Activated CD4-positive, alpha-beta memory T cell treated with anti-CD3 and anti-CD28 coated beads for 36 hours (primary cell): Measurements from ENCODE around the gene C1QTNF1. TPM values are rescaled to one million over a fixed set of nuclear protein-coding genes. Genes with fewer than 3 reads are reported as not detected.

Experiments used
- CTCF ChIA-PET: fragments of 350-600 bp; sonication (Branson Sonifier 250); formaldehyde crosslinking; loops from one replicate; lab custom pipeline; 2021; ENCODE audit warnings: antibody characterized with exemption, inconsistent platforms; lab: Charles Lee
- POLR2A ChIA-PET: fragments of 350-600 bp; sonication (Branson Sonifier 250); formaldehyde crosslinking; loops from one replicate; lab custom pipeline; 2021; ENCODE audit warnings: antibody characterized with exemption; lab: Charles Lee
- DNase-seq: peaks from one replicate; pipeline ENCODE4 v3.0.0-alpha.2; 2020
- H3K27ac Mint-ChIP-seq: one replicate; pipeline ENCODE4 v1.8.0; 2021; ENCODE audit warnings: mixed read lengths
- H3K27me3 Mint-ChIP-seq: one replicate; pipeline ENCODE4 v1.8.0; 2021; ENCODE audit warnings: mixed read lengths
- H3K36me3 Mint-ChIP-seq: one replicate; pipeline ENCODE4 v1.8.0; 2021; ENCODE audit warnings: mixed read lengths
- H3K4me1 Mint-ChIP-seq: one replicate; pipeline ENCODE4 v1.8.0; 2021; ENCODE audit warnings: low read depth, mixed read lengths
- H3K4me3 Mint-ChIP-seq: one replicate; pipeline ENCODE4 v1.8.0; 2021; ENCODE audit warnings: mild to moderate bottlenecking, mixed read lengths
- H3K9me3 Mint-ChIP-seq: one replicate; pipeline ENCODE4 v1.8.0; 2021; ENCODE audit warnings: mixed read lengths
- intact Hi-C: fragments of 100-400 bp; cut with micrococcal nuclease; formaldehyde crosslinking; loops from one replicate; pipeline ENCODE4 v1.15.1; 2023
- total RNA-seq, 2 experiments: library from RNA; stranded (reverse); gene quantifications; one replicate each; pipeline ENCODE4 v1.2.3, GENCODE V29; 2021

C1QTNF1 gene, protein sequence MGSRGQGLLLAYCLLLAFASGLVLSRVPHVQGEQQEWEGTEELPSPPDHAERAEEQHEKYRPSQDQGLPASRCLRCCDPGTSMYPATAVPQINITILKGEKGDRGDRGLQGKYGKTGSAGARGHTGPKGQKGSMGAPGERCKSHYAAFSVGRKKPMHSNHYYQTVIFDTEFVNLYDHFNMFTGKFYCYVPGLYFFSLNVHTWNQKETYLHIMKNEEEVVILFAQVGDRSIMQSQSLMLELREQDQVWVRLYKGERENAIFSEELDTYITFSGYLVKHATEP
- under 1 TPM; 0.31 to 0.38 TPM for total RNA-seq

DNA sequence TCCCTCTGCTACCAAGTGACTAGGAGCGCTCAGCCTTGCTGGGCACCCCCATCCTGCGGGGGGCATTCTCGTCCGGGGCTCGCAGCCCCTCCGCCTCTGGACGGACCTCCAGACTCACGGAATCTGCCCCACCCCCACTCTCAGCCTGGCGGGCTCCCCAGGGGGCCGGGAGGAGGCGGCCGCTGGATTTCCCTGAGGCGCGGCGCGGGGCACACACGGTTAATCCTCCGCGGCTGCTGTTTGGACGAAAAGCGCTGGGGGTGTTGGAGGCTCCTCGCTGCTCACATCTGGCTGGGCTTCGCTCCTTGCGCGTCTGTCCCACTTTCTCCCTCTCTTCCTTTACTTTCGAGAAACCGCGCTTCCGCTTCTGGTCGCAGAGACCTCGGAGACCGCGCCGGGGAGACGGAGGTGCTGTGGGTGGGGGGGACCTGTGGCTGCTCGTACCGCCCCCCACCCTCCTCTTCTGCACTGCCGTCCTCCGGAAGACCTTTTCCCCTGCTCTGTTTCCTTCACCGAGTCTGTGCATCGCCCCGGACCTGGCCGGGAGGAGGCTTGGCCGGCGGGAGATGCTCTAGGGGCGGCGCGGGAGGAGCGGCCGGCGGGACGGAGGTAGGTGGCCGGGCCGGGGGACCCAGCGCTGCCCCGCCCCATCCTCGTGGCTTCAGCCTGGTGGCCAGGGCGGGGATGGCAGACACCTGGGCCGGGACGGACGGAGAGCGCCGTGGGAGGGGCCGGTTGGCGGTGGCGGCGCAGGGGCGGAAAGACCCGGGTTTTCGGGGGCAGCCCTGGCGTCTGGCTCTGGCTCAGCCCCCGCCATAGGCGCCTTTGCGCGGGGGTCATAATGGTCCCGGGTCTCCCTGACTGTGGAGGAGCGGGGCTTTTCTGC, at the start of gene C1QTNF1:
Gene C1QTNF1 (plus strand): TSS at position 284 of the 886 bp plus-strand sequence. CDS start 19,800 bp downstream, outside the sequence.
- ChIA-PET CTCF (interaction anchor here (2.5 kb wide), 1 partner anchor 18 kb away, joined by 7 read pairs; no protein-coding TSS in a partner anchor), POLR2A (no interaction called here)
- intact Hi-C loops = no loop called here
- H3K4me1 Mint-ChIP-seq = peaks cover 8% of the 10 kb centered on the region
- no peaks in the 10 kb centered on the region for H3K36me3 Mint-ChIP-seq
- no peak within 1 kb of the TSS for H3K27ac Mint-ChIP-seq
- peak; percentile 48 for DNase-seq
- H3K27me3 Mint-ChIP-seq = peaks cover 28% of the 10 kb centered on the region
- H3K4me3 Mint-ChIP-seq = peak within 1 kb of the TSS; percentile 69
- H3K9me3 Mint-ChIP-seq = no peaks in the 10 kb centered on the region

DNA sequence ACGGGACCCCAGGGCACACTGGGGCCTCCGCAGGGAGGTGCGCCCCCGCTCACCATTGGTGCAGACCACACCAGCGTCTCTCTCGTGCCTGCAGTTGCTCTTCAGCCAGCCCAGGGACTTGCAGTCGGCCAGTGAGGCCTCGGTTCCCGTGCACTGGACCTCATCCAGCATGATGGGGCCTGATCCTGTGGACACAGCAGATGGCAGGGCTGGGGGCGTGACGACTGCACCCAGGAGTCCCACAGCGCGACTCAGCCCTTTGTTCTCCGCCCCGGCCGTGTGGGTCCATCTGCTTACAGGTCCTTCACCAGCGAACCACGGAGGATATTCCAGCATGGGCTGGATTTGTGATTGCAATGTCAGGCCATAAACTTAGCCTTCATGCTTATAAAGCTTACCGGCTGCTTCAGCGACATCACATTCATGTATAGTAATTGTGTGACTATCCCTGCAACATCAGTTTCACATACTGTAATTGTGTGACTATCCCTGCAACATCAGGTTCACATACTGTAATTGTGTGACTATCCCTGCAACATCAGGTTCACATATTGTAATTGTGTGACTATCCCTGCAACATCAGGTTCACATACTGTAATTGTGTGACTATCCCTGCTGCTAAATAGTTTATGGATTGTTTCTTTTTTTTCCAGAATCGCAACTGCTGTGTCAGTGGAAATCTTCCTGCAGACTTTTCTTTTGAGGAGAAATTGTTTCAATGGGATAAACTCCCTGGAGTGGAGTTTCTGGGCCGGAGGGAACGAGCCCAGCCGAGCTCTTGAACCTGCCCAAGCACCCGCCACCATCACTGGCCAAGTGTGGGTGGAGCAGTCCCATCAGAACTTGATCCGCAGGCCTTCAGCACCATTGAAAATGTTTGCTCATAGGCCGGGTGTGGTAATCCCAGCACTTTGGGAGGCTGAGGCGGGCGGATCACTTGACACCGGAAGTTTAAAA, 49.1 kb upstream of the C1QTNF1 start:
- H3K9me3 Mint-ChIP-seq = no peaks in the 10 kb centered on the region
- no peak overlapping the region for H3K27ac Mint-ChIP-seq
- no peak overlapping the region for H3K4me3 Mint-ChIP-seq
- no peak for DNase-seq
- H3K36me3 Mint-ChIP-seq = no peaks in the 10 kb centered on the region
- peaks cover 17% of the 10 kb centered on the region for H3K4me1 Mint-ChIP-seq
- no peaks in the 10 kb centered on the region for H3K27me3 Mint-ChIP-seq
- CTCF ChIA-PET = interaction anchor here (1.4 kb wide), 1 partner anchor 109 kb away, joined by 5 read pairs; no protein-coding TSS in a partner anchor
- intact Hi-C loops = no loop called here
- POLR2A ChIA-PET = no interaction called here

- no peak for DNase-seq
- no peaks in the 10 kb centered on the region for H3K27me3 Mint-ChIP-seq
- intact Hi-C loops = no loop called here
- no peaks in the 10 kb centered on the region for H3K9me3 Mint-ChIP-seq
- no peaks in the 10 kb centered on the region for H3K36me3 Mint-ChIP-seq
- POLR2A ChIA-PET = no interaction called here
- H3K27ac Mint-ChIP-seq = no peak overlapping the region
- no peak overlapping the region for H3K4me3 Mint-ChIP-seq
- CTCF ChIA-PET = no interaction called here
- peaks cover 15% of the 10 kb centered on the region for H3K4me1 Mint-ChIP-seq
Observed at GRCh38 chr17:78976907-78977680, 46.9 kb upstream of the C1QTNF1 start.

GRCh38 chr17:78977681-78977943, 46.4 kb upstream of the C1QTNF1 start:
- ChIA-PET POLR2A (no interaction called here), CTCF (no interaction called here)
- Mint-ChIP-seq H3K4me3 (no peak overlapping the region), H3K9me3 (no peaks in the 10 kb centered on the region), H3K27ac (no peak overlapping the region), H3K4me1 (peaks cover 15% of the 10 kb centered on the region), H3K36me3 (no peaks in the 10 kb centered on the region), H3K27me3 (no peaks in the 10 kb centered on the region)
- no peak for DNase-seq
- intact Hi-C loops = no loop called here

GRCh38 chr17:78977997-78978973, 45.7 kb upstream of the C1QTNF1 start:
- POLR2A ChIA-PET = no interaction called here
- H3K36me3 Mint-ChIP-seq = no peaks in the 10 kb centered on the region
- H3K4me1 Mint-ChIP-seq = peaks cover 15% of the 10 kb centered on the region
- CTCF ChIA-PET = interaction anchor here (1.0 to 2.6 kb wide), 3 partner anchors 7 to 126 kb away, joined by 3 to 22 read pairs (median 4); no protein-coding TSS in a partner anchor
- no peak overlapping the region for H3K27ac Mint-ChIP-seq
- DNase-seq = no peak
- H3K4me3 Mint-ChIP-seq = no peak overlapping the region
- intact Hi-C loops = no loop called here
- H3K9me3 Mint-ChIP-seq = no peaks in the 10 kb centered on the region
- H3K27me3 Mint-ChIP-seq = no peaks in the 10 kb centered on the region

GRCh38 chr17:78979780-78980623, 44.0 kb upstream of the C1QTNF1 start, which contains the start of gene LGALS3BP:
Gene LGALS3BP, minus strand, starts transcription at chr17:78979923. Its CDS starts 2,732 bp downstream, at chr17:78977191.
- intact Hi-C loops = loop anchor here (10.0 kb wide), 1 partner anchor 265 kb away; no protein-coding TSS in a partner anchor
- peak within 1 kb of the TSS; percentile 58 for H3K27ac Mint-ChIP-seq
- POLR2A ChIA-PET = no interaction called here
- peaks cover 15% of the 10 kb centered on the region for H3K4me1 Mint-ChIP-seq
- peak; percentile 50 for DNase-seq
- H3K27me3 Mint-ChIP-seq = no peaks in the 10 kb centered on the region
- CTCF ChIA-PET = interaction anchor here (1.0 to 2.6 kb wide), 4 partner anchors 9 to 127 kb away, joined by 3 to 22 read pairs (median 4); no protein-coding TSS in a partner anchor
- no peaks in the 10 kb centered on the region for H3K36me3 Mint-ChIP-seq
- H3K4me3 Mint-ChIP-seq = peak within 1 kb of the TSS; percentile 67
- no peaks in the 10 kb centered on the region for H3K9me3 Mint-ChIP-seq

DNA sequence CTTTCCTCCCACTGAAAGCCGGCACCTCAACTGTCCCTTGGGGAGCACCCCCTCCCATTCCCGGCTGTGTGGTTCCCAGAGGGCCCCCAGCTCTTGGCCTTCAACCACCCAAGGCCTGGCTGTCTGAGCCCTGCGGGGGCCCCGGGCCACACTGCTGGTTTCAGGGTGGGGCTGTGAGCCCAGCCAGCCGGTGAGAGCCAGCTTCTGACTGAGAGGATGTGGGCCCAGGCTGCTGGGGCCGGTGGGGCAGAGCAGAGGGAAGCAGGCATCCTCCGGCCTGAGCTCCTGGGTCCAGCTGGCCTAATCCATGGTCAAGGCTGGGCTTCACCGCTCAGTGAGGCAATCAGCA, 43.4 kb upstream of the C1QTNF1 start:
- ChIA-PET CTCF (interaction anchor here (1.1 to 2.6 kb wide), 4 partner anchors 9 to 115 kb away, joined by 3 to 22 read pairs (median 4); no protein-coding TSS in a partner anchor), POLR2A (no interaction called here)
- Mint-ChIP-seq H3K36me3 (no peaks in the 10 kb centered on the region), H3K27ac (no peak overlapping the region), H3K4me3 (no peak overlapping the region), H3K27me3 (no peaks in the 10 kb centered on the region), H3K4me1 (peaks cover 15% of the 10 kb centered on the region), H3K9me3 (no peaks in the 10 kb centered on the region)
- no peak for DNase-seq
- intact Hi-C loops = loop anchor here (10.0 kb wide), 1 partner anchor 266 kb away; no protein-coding TSS in a partner anchor

GRCh38 chr17:78981010-78981888, 42.7 kb upstream of the C1QTNF1 start:
- ChIA-PET POLR2A (no interaction called here), CTCF (interaction anchor here (1.1 to 2.6 kb wide), 6 partner anchors 9 to 115 kb away, joined by 3 to 22 read pairs (median 4); no protein-coding TSS in a partner anchor)
- intact Hi-C loops = loop anchor here (10.0 kb wide), 1 partner anchor 266 kb away; no protein-coding TSS in a partner anchor
- Mint-ChIP-seq H3K4me3 (no peak overlapping the region), H3K4me1 (peaks cover 21% of the 10 kb centered on the region), H3K36me3 (no peaks in the 10 kb centered on the region), H3K9me3 (no peaks in the 10 kb centered on the region), H3K27ac (no peak overlapping the region), H3K27me3 (no peaks in the 10 kb centered on the region)
- DNase-seq = no peak

DNA sequence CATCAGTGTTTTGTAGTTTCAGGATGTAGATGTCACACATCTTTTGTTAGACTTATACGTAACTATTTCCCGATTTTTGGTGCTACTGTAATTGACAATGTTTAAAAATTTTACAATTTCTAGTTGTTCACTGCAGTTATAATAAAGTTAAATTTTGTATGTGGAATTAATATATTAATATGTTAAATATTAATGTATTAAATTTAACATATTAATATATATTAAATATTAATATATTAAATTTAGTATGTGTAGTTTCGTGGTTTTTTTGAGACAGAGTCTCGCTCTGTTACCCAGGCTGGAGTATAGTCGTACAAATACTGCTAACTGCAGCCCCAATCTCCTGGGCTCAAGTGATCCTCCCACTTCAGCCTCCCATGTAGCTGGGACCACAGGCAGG, 38.6 kb upstream of the C1QTNF1 start:
- POLR2A ChIA-PET = no interaction called here
- no peak for DNase-seq
- Mint-ChIP-seq H3K4me1 (peaks cover 16% of the 10 kb centered on the region), H3K27me3 (no peaks in the 10 kb centered on the region), H3K9me3 (no peaks in the 10 kb centered on the region), H3K36me3 (peaks cover 5% of the 10 kb centered on the region), H3K27ac (no peak overlapping the region), H3K4me3 (no peak overlapping the region)
- intact Hi-C loops = loop anchor here (10.0 kb wide), 1 partner anchor 271 kb away; no protein-coding TSS in a partner anchor
- CTCF ChIA-PET = interaction anchor here (0.7 to 2.4 kb wide), 4 partner anchors 14 to 57 kb away, joined by 3 to 10 read pairs (median 5); no protein-coding TSS in a partner anchor
